Colon (tissue), 2 donors: Measurements from ENCODE around the gene HOATZ.

ENCODE experiments used
- FAIRE-seq: peaks from 2 replicates; lab custom pipeline; 2012; peaks lifted over from hg19 to GRCh38; lab: Jason Lieb, UNC
- donor health status: control.
- donor health status: control.

HOATZ gene

GRCh38 chr11:111514216-111515031, at the start of gene HOATZ:
Gene HOATZ (plus strand): TSS chr11:111514778. CDS start chr11:111514785, 7 bp downstream.
- no peak for FAIRE-seq

GRCh38 chr11:111465400-111465799, 49.2 kb upstream of the HOATZ start:
- no peak for FAIRE-seq

GRCh38 chr11:111466615-111467014, 48.0 kb upstream of the HOATZ start:
- FAIRE-seq = no peak

GRCh38 chr11:111469200-111469599, 45.4 kb upstream of the HOATZ start:
- no peak for FAIRE-seq

GRCh38 chr11:111472228-111472627, 42.4 kb upstream of the HOATZ start:
- FAIRE-seq = no peak

GRCh38 chr11:111474432-111474831, 40.1 kb upstream of the HOATZ start:
- no peak for FAIRE-seq

GRCh38 chr11:111476366-111476765, 38.2 kb upstream of the HOATZ start:
- no peak for FAIRE-seq

- no peak for FAIRE-seq
Measured at GRCh38 chr11:111476956-111477355, 37.6 kb upstream of the HOATZ start.

- no peak for FAIRE-seq
Measured at GRCh38 chr11:111477898-111478297, 36.7 kb upstream of the HOATZ start.

GRCh38 chr11:111479666-111480065, 34.9 kb upstream of the HOATZ start:
- FAIRE-seq = no peak

GRCh38 chr11:111483431-111483830, 31.1 kb upstream of the HOATZ start:
- FAIRE-seq = no peak

- FAIRE-seq = no peak
Measured at GRCh38 chr11:111490496-111490895, 24.1 kb upstream of the HOATZ start.

- no peak for FAIRE-seq
Measured at GRCh38 chr11:111494040-111494439, 20.5 kb upstream of the HOATZ start.

GRCh38 chr11:111499483-111499882, 15.1 kb upstream of the HOATZ start:
- no peak for FAIRE-seq

GRCh38 chr11:111500481-111500880, 14.1 kb upstream of the HOATZ start:
- FAIRE-seq = no peak

- FAIRE-seq = no peak
Measured at GRCh38 chr11:111502611-111503010, 12.0 kb upstream of the HOATZ start.

GRCh38 chr11:111510311-111510710, 4.3 kb upstream of the HOATZ start:
- no peak for FAIRE-seq

- no peak for FAIRE-seq
Measured at GRCh38 chr11:111512296-111513239, 2.0 kb upstream of the HOATZ start, which contains the start of gene BTG4. Gene BTG4 (minus strand): TSS chr11:111512386. CDS start chr11:111498776, 13,610 bp downstream.

- no peak for FAIRE-seq
Measured at GRCh38 chr11:111513240-111513605, 1.4 kb upstream of the HOATZ start.

- FAIRE-seq = no peak
Measured at GRCh38 chr11:111515591-111515990, 1.0 kb downstream of the HOATZ start.

GRCh38 chr11:111518668-111519067, 4.1 kb downstream of the HOATZ start:
- FAIRE-seq = no peak

- no peak for FAIRE-seq
Measured at GRCh38 chr11:111520560-111520959, 6.0 kb downstream of the HOATZ start.

- no peak for FAIRE-seq
Measured at GRCh38 chr11:111521135-111521534, 6.6 kb downstream of the HOATZ start.
